HG02885 (cell line): ENCODE measurements around the gene UBAP1L.

Experiments used
- ATAC-seq: cut with Tn5 transposase; IDR thresholded peaks from one replicate; pipeline ENCODE4 v1.9.1; 2021; ENCODE audit warnings: mild to moderate bottlenecking; ENCODE audit not compliant: unreplicated experiment, poor library complexity

UBAP1L gene

DNA sequence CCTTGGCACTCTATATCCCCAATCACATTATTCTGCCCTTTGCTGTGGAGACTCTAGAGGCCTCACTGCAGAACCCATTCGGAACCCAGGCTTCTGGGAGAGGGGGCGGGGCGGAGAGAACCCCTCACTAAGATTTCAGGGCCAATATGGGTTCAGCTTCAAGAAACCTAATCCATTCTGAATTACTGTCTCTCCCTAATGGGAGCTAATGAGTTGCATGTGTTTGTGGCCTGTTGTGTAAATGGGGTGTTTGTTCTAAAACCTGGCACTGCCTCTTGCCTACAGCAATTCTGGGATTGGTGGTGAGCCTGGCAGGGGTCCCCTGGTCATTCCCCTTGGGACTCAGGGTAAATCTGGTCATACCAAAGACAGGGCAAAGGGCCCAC lies 46.6 kb downstream of the UBAP1L start:
- no peak for ATAC-seq

DNA sequence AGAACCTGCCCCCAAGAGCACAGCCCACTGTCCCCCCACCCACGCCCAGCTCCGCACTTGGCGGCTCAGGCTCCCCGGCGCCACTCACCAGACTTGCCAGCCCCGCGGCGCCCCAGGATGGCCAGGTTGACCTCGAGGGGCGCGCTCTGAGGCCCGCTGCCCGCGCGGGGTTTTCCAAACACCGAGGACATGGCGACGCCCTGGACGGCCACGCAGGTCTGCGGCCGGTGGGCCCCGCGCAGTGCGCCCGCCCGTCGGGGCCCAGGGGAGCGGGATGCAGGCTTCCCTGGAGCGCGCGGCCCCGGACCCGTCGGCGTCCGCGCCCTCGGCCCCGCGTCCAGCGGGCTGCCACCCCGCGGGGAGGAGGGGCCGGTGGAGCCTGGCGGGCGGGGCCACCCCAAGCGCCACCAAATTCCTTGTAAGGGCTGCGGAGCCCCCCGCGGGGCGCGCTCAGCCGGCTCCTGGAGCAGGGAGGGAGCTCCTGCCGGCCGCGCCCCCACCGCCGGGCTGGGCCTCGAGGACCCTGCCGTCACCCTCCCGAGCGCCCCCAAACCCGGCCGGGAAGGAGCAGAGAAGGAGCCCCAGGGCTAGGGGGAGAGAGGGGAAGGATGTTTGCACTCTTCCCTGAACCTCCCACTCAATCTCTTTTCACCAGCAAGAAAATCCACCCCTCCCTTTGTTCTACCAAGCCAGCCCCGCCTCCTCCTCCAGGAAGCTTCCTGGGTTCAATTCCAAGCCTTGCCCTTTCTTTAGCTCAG lies 47.2 kb downstream of the UBAP1L start, which contains the start of gene RASL12:
Gene RASL12, minus strand, starts transcription at position 347 of the 758 bp plus-strand sequence. Its CDS starts 156 bp downstream, at position 191.
- no peak for ATAC-seq

DNA sequence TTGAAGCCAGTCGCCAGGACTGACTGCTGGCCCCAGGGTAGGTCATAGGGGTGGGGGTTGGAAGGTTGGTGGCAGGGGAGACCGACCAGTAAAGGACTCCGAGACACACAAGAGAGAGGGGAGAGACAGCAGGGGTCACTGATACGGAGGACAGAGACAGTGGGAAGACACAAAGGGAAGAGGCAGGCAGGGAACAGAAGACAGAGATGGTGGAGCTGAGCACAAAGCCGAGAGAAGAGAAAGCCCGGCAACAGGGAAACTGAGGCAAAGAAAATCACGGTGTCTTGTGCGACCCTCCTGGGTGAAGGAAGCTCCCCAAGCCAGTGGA lies 47.7 kb downstream of the UBAP1L start:
- ATAC-seq, result no peak

DNA sequence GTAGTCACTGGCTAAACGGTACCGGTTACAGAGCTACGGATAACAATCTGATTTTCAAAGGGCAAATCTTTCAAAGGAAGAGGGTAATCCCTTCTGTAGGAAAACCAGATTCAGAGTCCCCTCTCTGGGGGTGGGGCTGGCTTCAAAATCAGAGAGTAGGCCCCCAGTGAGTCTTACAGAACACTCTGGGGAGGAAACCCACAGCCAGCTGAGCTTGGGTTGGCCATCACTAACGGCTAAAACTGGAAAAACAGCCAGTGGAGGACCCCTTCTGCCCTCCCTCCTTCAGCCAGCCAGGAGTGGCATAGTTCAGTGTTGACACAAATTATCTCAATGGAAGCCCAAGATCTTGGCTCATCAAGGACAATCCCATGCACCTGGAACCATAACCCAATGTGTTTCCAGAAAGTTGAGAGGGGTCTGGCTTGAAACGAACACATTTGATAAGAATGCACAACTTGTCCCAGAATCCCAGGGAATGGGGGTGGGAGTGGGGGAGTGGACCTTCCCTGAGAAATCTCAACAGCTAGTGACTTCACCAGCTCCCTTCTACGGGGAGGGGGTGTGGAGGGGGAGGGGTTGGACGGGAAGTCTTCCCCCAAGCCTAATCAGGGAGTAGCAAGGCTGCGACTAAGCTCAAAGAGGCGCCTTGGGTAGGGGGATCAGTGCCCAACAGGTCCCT lies 48.2 kb downstream of the UBAP1L start:
- ATAC-seq, result no peak

- ATAC-seq, result no peak
These were observed 48.9 kb downstream of the UBAP1L start for GRCh38 chr15:65066001-65066634.

- ATAC-seq, result no peak
These were observed 52.3 kb downstream of the UBAP1L start for GRCh38 chr15:65062726-65063125.

- no peak for ATAC-seq
These were observed 52.9 kb downstream of the UBAP1L start for GRCh38 chr15:65062061-65062460.

DNA sequence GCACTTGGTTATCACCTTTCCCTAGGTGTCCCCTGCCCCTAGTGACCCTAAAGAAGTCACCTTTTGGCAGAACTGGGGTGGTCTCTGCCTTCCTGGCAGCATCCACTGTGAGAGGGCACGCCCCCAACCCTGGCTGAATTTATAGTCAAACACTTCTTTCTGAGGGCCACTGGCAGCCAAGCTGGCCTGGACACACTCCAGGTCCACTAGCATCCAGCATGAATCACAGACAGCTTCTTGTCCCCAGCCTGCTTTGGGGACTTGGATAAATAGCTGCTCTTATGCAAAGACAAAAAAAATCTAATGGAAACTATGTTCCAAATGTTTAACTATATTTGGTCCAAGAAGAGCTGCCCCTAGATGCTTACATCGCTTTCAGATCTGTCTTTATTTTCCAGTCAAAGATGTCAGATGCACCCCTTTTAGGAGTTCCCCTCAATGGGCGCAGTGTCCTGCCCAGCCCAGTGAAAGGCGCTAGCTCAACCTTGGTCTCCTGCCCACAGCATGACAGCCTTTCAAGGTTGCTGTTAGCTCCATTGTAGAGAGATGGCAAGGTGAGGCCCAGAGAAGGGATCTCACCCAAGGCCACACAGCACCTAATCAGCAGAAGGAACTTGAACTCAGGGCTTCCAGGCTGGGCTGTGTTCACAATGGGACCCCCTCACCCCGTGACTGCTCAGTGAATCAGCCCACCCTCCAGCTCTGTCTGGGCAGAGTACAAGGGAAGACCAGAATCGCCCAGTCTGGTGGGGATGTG lies 54.2 kb downstream of the UBAP1L start:
- ATAC-seq, result no peak

DNA sequence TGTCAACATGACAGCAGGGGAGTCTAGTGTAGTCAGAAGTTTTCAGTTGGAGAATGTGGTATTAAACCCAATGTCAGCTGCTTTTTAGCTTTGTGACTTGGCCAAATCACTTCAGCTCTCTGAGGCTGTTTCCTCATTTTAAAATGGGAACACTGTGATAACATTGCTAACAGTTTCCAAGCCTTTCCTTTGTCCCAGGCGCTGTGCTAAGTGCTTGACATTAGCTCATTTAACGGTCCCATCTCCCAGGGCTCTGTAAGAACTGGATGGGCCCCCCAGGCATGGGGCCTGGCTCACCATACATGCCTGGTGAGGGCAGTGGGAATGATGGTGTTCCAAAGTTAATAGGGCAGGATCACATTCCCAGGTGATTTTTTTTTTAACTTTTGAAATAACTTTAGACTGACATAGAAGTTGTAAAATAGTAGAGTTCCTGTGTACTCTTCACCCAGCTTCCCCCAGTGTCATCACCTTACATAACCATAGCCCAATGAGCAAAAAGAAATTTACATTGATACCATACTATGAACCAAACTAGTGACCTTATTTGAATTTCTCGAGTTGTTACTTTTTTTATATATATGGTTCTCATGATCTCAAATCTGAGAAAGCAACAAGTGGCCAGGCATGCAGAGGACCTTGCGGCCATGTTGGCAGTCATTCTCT lies 54.9 kb downstream of the UBAP1L start:
- ATAC-seq, result no peak

DNA sequence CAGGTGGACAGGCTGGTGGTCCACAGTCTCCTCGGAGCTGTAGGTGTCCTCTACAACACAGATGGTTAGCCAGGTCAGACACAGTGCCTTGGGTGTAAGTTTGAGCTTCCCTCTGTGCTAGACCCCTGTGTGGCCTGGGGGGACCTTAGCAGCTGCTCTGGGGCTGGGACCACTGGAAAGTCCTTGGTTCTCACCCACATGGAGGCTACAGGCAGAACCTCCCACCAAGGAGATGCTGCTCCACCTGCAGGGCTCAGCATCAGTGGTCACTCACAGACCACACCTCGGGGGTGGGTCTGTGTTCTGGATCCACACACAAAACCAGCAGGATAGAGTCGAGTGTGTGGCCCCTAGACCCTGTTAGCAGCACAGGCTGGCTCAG lies 55.6 kb downstream of the UBAP1L start:
- no peak for ATAC-seq

GRCh38 chr15:65058394-65059368 lies 56.3 kb downstream of the UBAP1L start:
- no peak for ATAC-seq

DNA sequence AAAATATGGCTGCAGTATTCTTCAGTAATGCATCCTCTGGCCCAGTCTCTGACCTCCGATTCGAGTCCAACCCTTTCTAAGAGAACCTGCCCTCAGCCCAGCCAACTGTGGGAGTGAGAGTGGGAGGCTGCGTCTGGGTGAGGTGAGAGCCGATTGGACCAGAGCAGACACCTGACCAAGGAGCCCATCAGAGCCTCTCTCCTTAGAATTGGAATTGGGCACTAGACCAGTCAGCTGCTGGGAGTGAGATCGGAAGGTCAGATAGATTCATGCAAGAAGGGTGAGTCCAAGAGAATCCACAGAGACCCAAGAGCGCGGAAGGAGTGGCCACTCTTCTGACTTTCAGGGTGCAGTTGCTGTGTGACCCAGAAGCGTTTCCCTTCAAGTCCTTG lies 57.5 kb downstream of the UBAP1L start:
- no peak for ATAC-seq

- ATAC-seq, result no peak
These were observed 58.0 kb downstream of the UBAP1L start for GRCh38 chr15:65056868-65057548.

- ATAC-seq, result no peak
These were observed 58.9 kb downstream of the UBAP1L start for GRCh38 chr15:65056106-65056505.

DNA sequence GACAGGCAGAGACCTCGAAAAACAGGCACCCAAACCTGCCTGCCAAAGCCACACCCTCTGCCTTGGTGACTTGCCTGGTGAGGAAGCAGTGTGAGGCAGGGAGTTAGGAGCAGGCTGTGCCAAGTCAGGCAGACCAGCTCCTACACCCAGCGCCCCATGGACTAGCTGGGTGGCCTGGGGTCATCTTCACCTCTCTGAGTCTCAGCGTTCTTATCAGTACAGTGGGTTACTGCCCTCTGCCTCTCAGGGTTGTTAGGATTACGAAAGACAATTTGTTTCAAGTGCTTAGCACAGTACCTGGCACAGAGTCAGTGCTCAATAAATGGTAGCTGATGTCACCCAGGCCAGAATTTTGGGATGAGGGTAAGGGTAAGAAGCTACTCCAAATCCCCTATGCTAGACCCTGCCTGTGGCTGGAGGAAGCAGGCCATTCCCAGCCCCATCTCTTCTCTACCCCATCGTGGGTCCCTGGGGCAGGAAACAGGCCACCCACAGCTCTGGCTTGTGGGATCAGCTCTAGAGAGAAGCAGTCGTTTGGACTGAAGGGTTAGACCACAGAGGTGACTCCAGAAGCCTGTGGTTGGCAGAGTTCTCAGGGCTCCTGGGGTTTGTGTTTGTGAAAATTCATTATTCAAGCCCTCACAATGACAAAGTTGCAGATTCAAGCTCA lies 59.7 kb downstream of the UBAP1L start:
- ATAC-seq, result no peak

DNA sequence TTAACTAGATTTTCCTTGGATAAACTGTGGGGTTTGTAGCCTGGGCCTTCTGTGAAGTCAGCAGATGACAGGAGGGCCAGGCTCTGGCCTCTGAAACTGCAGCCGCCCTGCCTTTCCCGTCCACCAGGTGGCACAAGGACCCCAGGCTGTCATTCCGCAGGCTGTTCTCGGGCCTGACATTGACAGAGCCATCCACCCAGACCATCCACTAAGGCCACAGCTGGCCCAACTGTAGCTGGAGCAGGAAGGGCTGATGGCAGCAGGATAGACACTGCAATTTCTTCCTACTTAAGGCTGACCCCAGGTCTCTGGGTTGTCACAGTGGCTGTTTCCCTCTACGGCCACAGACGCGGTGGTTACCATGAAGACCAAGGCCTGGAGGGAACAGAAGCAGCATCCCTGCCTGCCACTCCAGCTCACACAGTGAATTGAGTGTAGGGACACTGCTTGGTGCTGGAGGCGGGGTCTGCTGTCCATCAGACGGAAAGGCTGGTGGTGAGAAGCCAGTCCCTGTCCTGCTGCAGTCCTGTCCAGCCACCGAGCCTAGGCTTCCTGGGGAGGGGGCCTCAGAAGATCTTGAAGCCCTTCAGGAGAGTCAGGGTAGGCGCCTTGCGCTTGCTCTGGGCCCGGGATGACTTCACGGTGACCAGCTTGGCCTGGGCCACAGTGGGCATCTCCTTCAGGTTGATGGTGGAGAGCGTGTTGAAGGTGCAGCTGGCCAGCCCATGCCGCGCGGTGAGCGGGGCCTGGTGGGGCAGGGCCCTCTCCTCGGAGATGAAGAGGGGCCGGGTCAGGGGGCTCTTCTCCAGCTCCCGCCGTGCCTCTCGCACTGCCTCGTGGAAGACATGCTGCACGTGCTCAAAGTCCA lies 60.4 kb downstream of the UBAP1L start:
- ATAC-seq, result peak; percentile 63

- no peak for ATAC-seq
These were observed 62.0 kb downstream of the UBAP1L start for GRCh38 chr15:65052956-65053355.
